ENCODE measurements around the gene LEKR1.
"Not testable (repeated sequence)": the region's sequence is repeated elsewhere in the genome, so short reads cannot be mapped to it uniquely, and the experiment has no call there.

LEKR1 gene

DNA sequence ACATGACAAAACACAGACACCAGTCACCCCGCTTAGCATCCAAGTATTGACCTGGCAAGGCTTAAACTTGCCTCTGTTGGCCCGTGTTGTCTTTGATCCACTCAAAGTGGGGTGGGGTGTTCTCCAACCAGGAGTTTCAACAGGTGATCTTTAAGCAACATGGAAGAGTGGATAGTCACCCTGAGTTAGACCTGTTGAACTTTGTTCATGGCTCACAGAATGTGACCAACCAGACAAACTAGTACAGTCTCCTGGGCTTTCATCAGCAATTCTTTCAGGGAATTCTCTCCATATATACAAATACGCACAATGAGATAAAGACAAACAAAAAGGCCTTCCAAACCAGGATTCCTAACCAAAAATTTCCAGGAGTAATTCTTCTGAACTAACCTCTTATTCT lies 11.9 kb downstream of the LEKR1 start:
- no peak for DNase-seq

GRCh38 chr3:156840826-156841689 lies 14.9 kb downstream of the LEKR1 start:
- DNase-seq: no peak

DNA sequence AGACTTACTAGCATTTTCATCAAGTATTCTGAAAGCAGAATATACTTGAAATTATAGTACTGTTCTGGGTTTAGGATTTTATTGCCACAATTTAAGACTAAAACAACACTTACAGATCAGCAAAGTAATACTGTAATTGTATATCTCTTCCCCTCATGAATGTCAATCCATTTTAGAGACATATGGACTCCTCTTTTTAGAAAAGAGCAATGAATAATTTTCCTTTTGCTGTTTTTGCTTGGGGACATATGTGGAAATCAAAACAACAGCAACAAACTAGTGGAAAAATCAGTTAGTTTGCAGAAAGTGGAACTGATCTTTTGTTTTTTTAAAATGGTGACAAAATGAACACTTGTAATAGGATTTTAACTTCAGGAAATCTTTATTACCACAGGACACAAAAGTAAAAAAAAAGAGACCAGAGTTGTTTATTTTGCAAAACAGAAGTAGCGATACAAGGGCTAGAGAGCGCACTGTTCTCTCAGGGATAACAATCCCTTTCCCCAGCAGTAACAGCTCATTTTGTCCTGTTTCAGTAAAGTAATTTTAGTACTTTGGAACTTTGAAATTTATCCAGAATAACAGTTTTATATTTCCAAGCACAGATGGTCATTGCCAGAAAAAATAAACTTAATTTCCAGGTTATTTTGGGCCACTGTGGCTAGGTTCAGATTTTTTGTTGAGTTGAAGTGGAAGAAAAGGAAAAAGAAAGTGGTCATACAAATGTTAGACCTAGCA lies 17.1 kb downstream of the LEKR1 start:
- DNase-seq: no peak

DNA sequence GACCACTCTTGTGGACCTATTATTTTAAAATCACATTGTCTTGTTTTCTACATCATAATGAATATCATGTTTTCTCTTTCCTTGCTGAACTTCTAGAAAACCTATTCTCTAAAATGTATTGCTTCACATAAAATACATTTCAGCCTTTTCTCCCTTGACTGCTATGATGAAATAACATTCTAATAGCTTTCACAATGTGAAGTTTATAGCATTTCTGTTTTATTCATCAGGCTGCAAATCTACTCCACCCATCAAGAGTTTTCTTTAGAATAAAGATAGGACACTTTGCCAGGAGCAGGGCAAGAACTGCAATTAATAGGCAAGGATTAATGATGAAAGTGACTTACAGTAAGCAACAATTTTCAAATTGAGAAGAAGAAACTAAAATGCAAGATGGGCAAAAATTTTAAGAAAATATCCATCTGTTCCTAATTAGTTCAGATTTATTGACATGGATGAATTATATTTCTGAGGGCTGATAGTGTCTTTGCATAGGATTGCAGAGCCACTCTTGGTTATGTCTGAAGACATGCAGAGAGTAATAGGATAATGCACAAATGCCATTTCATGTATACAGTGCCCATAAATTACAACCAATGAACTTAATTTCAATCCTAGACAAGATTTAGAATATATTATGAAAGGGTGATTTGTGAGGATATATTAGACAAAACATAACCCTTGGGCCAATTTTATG lies 21.7 kb downstream of the LEKR1 start:
- no peak for DNase-seq

DNA sequence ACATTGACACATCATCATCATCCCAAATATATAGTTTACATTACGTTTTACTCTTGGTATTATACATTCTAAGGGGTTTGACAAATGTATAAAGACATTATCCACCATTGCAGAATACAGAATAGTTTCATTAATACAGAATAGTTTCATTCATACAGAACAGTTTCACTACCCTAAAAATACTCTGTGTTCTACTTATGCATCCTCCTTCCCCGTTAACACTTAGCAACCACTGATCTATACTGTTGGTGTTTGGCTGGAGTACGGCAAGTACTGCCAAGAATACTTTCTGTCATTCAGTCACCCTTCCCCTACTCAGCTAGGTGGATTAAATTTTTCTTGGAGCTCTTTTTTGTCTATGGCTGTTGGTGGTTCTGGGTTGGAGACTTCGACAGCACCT lies 33.4 kb downstream of the LEKR1 start:
- DNase-seq: no peak

- DNase-seq: no peak
Measured at GRCh38 chr3:156860873-156861272, 34.7 kb downstream of the LEKR1 start.

GRCh38 chr3:156862338-156862737 lies 36.2 kb downstream of the LEKR1 start:
- DNase-seq: no peak

- DNase-seq: no peak
Measured at GRCh38 chr3:156865732-156866131, 39.6 kb downstream of the LEKR1 start.

DNA sequence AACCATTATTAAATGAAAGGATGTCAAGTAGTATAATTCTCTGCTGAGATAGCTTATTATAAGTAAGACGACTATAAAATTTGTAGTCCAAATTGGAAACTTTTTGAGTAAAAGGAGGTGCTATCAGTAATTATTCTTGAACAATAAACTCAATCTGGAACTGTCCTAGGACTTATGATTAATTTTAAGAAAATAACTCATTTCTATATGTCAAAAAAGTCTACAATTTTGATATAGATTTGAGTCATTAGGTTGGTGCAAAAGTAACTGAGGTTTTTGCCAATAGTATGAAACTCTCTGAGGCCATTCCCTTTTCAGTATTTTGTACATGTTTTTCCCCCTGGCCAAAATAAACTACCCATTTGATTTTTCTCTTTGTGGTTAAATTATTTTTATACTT lies 41.0 kb downstream of the LEKR1 start:
- DNase-seq: no peak

GRCh38 chr3:156867920-156868319 lies 41.8 kb downstream of the LEKR1 start:
- no peak for DNase-seq

- no peak for DNase-seq
Measured at GRCh38 chr3:156873906-156874305, 47.8 kb downstream of the LEKR1 start.

GRCh38 chr3:156879491-156879890 lies 53.3 kb downstream of the LEKR1 start:
- not testable (repeated sequence) for DNase-seq

DNA sequence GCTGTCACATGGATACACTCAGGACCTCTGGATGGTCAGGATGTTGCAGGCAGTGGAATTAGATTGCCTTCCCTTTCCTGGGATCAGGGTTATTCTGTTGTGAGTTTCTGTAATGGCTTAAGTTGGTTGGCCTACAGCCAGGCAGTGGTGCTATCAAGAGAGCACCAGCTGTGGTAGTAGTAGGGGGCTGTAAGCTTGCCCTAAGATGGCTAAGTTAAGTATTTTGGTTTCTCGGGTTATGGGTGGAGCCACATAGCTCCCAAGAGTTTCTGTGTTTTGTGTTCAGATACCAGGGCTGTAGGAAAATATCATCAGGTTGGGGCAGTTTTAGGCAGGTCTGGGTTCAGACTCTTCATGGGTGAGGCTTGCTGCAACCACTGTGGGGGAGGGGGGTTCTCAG lies 59.6 kb downstream of the LEKR1 start:
- no peak for DNase-seq

DNA sequence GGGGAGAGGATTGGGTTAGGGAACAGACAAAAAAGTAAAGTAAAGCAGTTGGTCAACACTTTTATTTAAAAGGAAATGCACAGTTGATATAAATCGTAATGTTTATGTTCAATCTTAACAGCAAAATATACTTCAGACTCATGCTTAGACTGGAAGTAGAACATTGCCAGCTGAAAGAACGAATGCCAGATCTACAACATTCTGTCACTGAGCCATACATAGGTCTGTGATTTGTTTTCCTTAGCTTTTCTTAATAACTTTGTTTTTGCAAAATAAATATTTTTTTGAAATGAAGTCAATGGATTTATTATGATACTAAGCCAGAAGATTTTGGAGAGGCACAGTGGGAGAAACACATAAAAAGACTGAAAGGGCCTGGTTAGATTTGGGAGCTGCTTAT lies 62.0 kb downstream of the LEKR1 start:
- DNase-seq: no peak

DNA sequence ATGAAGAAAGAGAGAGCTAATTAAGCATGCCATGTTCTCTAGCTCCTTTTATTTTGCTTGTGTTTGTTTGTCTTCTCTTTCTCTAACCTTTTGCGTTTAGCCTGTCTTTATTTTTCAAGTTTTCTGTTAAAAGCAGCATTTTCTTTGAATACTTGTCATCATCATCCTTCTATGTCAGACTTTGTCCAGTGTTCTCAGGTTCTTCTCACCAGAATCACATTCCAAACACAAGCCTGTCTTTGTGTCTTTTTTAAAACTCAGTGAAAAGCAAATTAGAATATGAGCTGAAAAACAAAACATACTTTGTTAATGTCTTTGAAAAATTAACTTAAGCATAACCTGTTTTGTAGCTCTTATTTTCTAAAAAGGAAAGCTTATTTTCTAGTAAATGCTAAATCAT lies 62.4 kb downstream of the LEKR1 start:
- DNase-seq: no peak

DNA sequence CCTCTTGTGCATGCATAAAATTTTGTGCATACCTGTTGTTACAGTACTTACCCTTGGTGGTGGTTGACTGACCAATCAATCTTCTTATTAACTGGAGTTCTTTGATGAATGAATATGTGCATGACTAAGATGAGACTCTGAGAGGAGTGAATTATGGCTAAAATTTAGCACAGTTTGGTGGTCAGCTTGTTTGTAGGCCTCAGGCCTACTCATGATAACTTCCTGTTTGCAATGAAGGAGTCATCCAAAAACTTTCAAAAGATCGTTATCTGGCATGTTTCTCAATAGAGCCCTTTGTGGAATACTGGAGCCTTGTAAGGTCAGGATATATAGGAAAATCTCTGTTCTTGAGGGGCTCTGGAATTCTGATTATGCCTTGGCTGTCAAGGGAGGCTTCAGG lies 66.5 kb downstream of the LEKR1 start:
- no peak for DNase-seq

GRCh38 chr3:156895374-156895773 lies 69.2 kb downstream of the LEKR1 start:
- not testable (repeated sequence) for DNase-seq

GRCh38 chr3:156897851-156898250 lies 71.7 kb downstream of the LEKR1 start:
- not testable (repeated sequence) for DNase-seq

DNA sequence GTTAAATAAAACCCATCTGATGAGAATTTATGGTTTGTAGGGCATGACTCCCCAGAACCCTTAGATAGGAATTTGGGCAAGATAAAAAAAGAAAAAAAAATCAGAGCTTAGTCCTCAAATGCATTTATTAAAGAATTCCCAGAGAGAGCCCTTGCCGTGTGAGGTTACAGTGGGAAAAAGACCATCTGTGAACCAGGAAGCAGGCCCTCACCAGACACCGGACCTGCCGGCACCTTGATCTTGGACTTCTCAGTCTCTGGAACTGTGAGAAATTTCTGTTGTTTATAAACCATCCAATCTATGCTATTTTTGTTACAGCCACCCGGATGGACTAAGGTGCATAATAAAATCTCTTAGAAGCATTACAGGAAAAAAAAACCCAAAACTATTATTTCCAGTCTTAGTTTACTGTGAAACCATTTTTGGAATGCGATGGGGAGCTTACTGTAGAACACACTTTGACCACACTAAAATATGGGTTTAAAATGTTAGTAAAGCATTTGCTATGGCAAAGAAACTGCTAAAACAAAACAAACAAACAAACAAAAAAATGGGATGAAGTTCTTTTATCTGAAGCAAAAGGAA lies 72.2 kb downstream of the LEKR1 start:
- DNase-seq: no peak

DNA sequence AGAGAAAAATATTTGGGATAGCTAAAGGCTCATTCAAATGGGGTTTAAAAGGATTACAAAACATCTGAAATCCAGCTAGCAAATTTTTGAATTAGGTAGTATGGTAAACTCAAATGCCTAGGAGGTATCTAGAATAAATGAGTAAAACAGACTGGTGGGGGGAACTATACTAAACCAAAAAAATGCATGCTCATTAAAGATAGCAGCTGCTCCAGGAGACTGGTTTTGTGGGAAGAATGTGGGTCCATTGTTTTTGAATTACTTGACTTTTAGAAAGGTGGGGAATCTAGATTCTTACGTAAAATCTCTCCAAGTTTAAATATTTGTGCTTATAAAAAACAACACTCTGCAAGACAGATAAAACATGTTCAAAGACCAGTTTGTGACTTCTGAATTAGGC lies 73.8 kb downstream of the LEKR1 start:
- no peak for DNase-seq

GRCh38 chr3:156902916-156903315 lies 76.8 kb downstream of the LEKR1 start:
- no peak for DNase-seq

DNA sequence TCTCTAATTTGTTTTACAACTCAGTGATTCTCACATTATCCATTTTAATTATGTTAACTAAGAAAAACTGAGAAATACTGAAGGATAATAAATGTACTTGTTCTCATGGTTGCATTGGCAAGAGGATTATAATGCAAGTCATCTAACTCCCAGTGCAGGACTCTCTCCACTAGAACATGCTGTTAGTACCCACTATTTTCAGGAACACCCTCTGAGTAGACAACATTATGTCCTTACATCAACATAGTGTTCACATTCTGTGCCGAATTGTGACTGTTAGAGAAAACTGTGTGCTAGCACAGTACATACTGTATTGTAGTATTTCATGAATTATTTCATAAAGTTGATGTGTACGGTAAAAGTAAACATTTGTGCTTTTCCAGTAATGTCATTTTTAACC lies 80.1 kb downstream of the LEKR1 start:
- DNase-seq: no peak

- no peak for DNase-seq
Measured at GRCh38 chr3:156908398-156908797, 82.2 kb downstream of the LEKR1 start.
